GM10248 (cell line): ENCODE measurements around the gene MBNL2.

Experiments used
- CTCF ChIA-PET: fragments of 300-600 bp; sonication (Branson Sonifier 250); formaldehyde crosslinking; extraction: SDS; loops from one replicate; lab custom pipeline; 2021; ENCODE audit warnings: antibody characterized with exemption; lab: Yijun Ruan, JAX
- POLR2A ChIA-PET: fragments of 350-650 bp; sonication (Branson Sonifier 250); formaldehyde crosslinking; extraction: SDS; loops from one replicate; lab custom pipeline; 2020; ENCODE audit warnings: antibody characterized with exemption; lab: Yijun Ruan, JAX
- DNase-seq: peaks from one replicate; pipeline ENCODE4 v3.0.0; 2012; ENCODE audit errors: extremely low spot score
- TF ChIP-seq, protein P1 (sequence below): IDR thresholded peaks from 2 replicates; pipeline ENCODE4 v1.5.1; 2012; ENCODE audit warnings: mild to moderate bottlenecking, low read depth; ENCODE audit errors: extremely low read depth, missing control alignments, control extremely low read depth

The MBNL2 gene

DNA sequence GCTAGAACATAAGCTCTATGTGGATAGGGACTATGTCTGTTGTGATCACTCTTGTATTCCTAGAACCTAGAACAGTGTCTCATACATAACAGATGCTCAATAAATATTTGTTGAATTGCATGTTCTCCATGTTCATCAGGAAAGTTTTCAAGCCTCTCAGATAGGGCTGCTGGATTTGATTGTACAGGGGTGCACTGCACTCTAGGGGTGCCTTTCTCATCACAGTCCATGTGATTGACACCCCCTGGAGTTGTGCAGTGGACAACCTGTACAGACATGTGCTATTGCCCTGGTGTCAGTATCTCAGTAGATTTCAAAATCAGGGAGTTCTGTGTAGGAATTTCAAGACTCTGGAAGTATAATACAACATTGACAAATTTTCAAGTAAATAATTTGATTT is 58.9 kb downstream of the MBNL2 start:
- POLR2A ChIA-PET: no interaction called here
- CTCF ChIA-PET: no interaction called here
- no peak for DNase-seq
- TF ChIP-seq, protein P1, sequence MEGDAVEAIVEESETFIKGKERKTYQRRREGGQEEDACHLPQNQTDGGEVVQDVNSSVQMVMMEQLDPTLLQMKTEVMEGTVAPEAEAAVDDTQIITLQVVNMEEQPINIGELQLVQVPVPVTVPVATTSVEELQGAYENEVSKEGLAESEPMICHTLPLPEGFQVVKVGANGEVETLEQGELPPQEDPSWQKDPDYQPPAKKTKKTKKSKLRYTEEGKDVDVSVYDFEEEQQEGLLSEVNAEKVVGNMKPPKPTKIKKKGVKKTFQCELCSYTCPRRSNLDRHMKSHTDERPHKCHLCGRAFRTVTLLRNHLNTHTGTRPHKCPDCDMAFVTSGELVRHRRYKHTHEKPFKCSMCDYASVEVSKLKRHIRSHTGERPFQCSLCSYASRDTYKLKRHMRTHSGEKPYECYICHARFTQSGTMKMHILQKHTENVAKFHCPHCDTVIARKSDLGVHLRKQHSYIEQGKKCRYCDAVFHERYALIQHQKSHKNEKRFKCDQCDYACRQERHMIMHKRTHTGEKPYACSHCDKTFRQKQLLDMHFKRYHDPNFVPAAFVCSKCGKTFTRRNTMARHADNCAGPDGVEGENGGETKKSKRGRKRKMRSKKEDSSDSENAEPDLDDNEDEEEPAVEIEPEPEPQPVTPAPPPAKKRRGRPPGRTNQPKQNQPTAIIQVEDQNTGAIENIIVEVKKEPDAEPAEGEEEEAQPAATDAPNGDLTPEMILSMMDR: no peak

DNA sequence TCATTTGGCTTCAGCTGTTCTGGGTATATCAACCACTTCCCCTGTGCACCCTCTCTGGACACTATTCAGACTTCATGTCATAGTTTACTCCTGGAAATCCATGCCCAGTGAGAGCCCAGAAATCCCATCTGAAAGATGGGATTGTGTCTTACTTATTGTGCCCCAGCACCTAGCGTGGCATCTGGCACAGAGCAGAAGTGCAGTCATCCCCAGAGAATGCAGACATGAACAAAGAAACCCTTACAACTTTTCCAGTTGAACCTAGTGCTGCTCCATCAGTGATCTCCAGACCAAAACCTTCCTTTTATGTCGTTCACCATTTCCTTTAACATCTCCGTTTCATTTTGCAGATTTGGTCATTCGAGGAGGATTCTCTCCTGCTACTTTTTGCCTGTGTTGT is 60.6 kb downstream of the MBNL2 start:
- ChIA-PET POLR2A (no interaction called here), CTCF (interaction anchor here (1.3 kb wide), 1 partner anchor 173 kb away, joined by 3 read pairs; no protein-coding TSS in a partner anchor)
- no peak for DNase-seq
- TF ChIP-seq, protein P1: no peak

DNA sequence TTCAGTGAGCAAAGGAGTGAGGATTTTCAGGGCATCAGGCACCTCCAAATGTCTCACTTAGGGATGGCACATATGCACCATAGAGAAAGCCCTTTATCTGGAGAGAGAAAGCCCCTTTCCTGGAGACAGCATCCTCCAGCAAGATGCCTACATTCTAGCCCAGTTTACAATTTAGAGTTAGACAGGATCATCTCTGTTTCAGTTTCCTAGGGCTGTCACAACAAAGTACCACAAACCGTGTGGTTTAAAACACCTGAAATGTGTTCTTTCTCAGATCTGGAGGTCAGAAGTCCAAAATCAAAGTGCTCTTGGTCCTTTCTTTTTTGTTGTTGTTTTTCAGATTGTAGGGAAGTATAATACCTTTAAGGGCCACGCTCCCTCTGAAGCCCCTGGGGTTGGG is 61.8 kb downstream of the MBNL2 start:
- ChIA-PET POLR2A (no interaction called here), CTCF (no interaction called here)
- DNase-seq: no peak
- TF ChIP-seq, protein P1: no peak

DNA sequence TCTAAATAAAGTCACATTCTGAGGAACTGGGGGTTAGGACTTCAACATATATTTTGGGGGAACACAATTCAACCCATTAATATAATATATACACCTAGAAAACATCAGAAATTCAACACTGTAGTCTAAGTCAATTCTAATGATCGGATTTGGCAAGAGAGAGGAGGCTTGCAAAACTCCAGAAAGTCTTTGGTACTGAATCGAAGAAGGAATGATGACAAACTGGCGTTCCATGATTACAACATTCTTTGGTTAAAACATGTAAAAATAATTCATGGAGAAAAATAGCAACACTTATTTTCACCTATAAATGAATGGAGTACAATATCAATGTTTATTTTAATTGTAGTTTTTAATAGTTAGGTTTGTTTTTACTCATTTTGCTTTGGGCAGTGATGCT is 62.4 kb downstream of the MBNL2 start:
- ChIA-PET CTCF (no interaction called here), POLR2A (no interaction called here)
- DNase-seq: no peak
- TF ChIP-seq, protein P1: no peak

DNA sequence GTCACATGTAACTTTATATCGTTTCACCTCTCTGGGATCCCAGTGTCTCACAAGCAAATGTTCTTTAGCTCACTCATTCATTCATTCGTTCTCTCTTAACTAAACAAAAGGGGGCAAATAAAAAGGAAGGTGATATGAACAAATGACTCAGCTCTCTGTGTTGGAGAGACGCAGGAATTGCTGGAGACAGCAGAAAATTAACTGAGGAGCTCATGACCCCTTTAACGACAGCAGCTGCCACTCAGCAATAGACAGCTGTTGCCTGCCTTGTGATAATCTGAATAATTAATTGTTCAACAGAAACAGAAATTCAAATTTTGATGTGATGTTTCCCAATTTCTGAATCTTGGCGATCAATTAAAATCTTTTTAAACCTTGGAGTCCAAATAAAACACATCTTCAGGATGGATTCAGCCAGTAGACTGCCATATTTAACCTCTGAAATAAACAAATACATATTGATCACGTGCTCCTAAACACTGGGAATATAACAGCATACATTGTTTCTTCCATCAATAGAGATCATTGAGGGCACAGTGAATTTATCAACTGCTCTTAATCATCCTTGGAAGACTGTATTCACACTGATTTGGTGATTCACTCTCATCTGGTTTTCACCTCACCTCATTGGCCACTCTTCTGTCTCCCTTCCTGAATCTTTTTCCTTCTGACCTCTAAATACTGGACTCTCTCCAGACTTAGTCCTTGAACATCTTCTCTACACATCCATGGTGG is 63.3 kb downstream of the MBNL2 start:
- ChIA-PET CTCF (no interaction called here), POLR2A (no interaction called here)
- no peak for DNase-seq
- TF ChIP-seq, protein P1: no peak

DNA sequence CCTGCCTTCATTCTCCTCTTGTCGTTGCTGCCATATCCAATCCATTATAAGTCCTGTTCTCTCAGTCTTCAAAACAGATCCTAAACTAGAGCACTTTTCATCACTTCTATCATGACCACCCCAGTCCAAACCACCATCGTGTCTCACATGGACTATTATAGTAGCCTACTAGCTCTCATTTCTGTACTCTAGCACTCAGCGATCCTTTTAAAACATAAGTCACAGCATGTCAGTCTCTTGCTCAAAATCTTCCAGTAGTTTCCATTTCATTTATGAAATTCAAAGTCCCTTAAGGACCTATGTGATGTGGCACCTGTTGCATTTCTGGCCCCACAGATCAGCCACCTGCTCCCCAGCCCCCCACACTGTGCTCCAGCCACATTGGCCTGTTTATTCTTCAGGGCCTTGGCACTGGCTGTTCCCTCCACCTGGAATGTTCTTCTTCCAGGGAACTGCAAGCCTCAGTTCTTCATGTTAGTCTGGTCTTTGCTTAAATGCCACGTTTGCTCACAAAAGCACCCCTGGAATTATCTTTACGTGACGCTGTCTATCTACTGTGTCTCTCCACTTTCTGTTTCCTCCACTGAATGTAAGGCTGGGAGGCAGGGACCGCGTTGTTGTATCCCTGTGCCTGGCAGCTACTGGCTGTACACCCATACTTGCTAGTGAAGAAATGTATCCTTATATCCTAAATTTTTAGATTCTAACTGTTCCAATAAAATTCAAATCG is 64.3 kb downstream of the MBNL2 start:
- POLR2A ChIA-PET: no interaction called here
- CTCF ChIA-PET: no interaction called here
- TF ChIP-seq, protein P1: no peak
- no peak for DNase-seq
